Transverse colon (tissue), 4 donors: ENCODE data around the gene SRSF4. TPM values are rescaled to one million over a fixed set of nuclear protein-coding genes. Genes with fewer than 3 reads are reported as not detected.

Experiments used
- DNase-seq: peaks from one replicate; pipeline ENCODE4 v3.0.0-alpha.2; 2019
- H3K27ac ChIP-seq, 4 donors: fragments of 200-600 bp; sonication (generic); 2 replicates each; pipeline ENCODE4 v1.5.1; 2016 to 2018; ENCODE audit warnings: inconsistent platforms in 4 of 4
- H3K27me3 ChIP-seq: fragments of 200-600 bp; sonication (generic); 2 replicates; pipeline ENCODE4 v1.5.1; 2017; ENCODE audit warnings: inconsistent platforms
- H3K36me3 ChIP-seq, 4 donors: fragments of 200-600 bp; sonication (generic); 2 replicates each; pipeline ENCODE4 v1.5.1; 2017 to 2019; ENCODE audit warnings: inconsistent platforms in 4 of 4
- H3K4me1 ChIP-seq, 4 donors: fragments of 200-600 bp; sonication (generic); 2 replicates each; pipeline ENCODE4 v1.5.1; 2017 to 2020; ENCODE audit warnings: inconsistent platforms in 4 of 4
- H3K4me3 ChIP-seq, 4 donors: fragments of 200-600 bp; sonication (generic); 1 replicate in 1 of 4; 2 replicates in 3 of 4; pipeline versions ENCODE4 v1.5.1 to v1.6.1; 2017 to 2019; ENCODE audit warnings: inconsistent platforms in 4 of 4
- H3K9me3 ChIP-seq, 2 donors: fragments of 200-600 bp; sonication (generic); 2 replicates each; pipeline ENCODE4 v1.5.1; 2017 to 2019; ENCODE audit warnings: inconsistent platforms in 2 of 2
- CTCF ChIP-seq, 5 experiments: fragments of 200-600 bp in 3 of 5; fragments of 450-650 bp in 2 of 5; sonication (generic) in 3 of 5; IDR thresholded peaks; 1 replicate in 2 of 5; 2 replicates in 3 of 5; pipeline ENCODE4 v1.5.1; 2016 to 2017; ENCODE audit warnings: antibody characterized with exemption in 5 of 5, inconsistent platforms in 3 of 5, mild to moderate bottlenecking in 2 of 5, moderate library complexity in 1 of 5
- EP300 ChIP-seq: sonication (generic); formaldehyde crosslinking; IDR thresholded peaks from one replicate; pipeline ENCODE4 v1.6.1; 2017; ENCODE audit warnings: antibody characterized with exemption, low read depth
- POLR2A ChIP-seq: fragments of 450-650 bp; IDR thresholded peaks from one replicate; pipeline ENCODE4 v1.6.1; 2016; ENCODE audit warnings: antibody characterized with exemption, mild to moderate bottlenecking, moderate library complexity
- POLR2AphosphoS5 ChIP-seq, 3 donors: sonication (generic); formaldehyde crosslinking; IDR thresholded peaks; one replicate each; pipeline ENCODE4 v1.6.1; 2016; ENCODE audit warnings: antibody characterized with exemption in 3 of 3
- WGBS, 2 donors: methylation state at CpG; one replicate each; pipeline ENCODE4 v1.1.5; 2018; ENCODE audit warnings: low coverage in 1 of 2; 5-methylcytosine and 5-hydroxymethylcytosine counted together
- in situ Hi-C, 4 donors: fragments of 200-750 bp; cut with MboI; loops; one replicate each; pipeline versions ENCODE4 v1.15.0 to v1.15.1; 2017; ENCODE audit warnings: low sequenced_read_pairs in 3 of 4, low pct_ligation_motif_present in 1 of 4, low pct_unique_long_range_greater_than_20kb in 1 of 4
- intact Hi-C: fragments of 100-400 bp; cut with DNase I; formaldehyde crosslinking; loops from one replicate; pipeline ENCODE4 v1.15.1; 2023; ENCODE audit warnings: low total_unique reads
- total RNA-seq, 4 donors: library from RNA; depleted of rRNA; stranded (reverse); fragments of >200 nt; gene quantifications; one replicate each; pipeline ENCODE4 v1.1.0, GENCODE V29; 2016

Gene SRSF4
- total RNA-seq, 4 donors from 2014 or later = 67.3 to 98.0 (median 72.4) TPM

DNA sequence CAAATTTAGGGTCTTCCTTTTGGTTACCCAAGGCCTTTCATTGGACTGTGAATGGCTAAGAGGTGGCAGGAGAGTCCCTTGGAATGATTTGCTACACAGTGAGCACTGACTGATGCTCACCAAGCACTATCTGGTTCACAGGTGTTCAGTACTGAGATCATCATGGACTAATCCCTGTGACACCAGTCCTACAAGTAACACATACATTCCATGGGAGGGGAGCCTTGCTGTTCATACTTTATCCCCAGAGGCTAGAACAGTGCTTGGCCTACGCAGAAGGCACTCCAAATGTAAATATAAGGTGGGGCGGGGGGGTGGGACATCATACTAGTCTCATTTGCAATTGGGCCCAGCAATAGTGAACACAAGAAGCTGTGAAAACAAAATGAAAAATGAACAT lies 37.5 kb downstream of the SRSF4 start:
- H3K27me3 ChIP-seq = no peaks in the 10 kb centered on the region
- 90% methylated on average over 2 of the region's 2 CpGs; no CpG with 5 or more reads in 1 of the 2 donors for WGBS, 2 donors
- in situ Hi-C loops (no loop called here), intact Hi-C loops (no loop called here)
- no peak overlapping the region for H3K27ac ChIP-seq
- DNase-seq = no peak
- no peaks in the 10 kb centered on the region for H3K9me3 ChIP-seq
- TF ChIP-seq EP300 = no peak
- TF ChIP-seq POLR2AphosphoS5 (IDR thresholded peaks at IDR 0.05) = no peak
- TF ChIP-seq POLR2A = no peak
- no peak for TF ChIP-seq CTCF (IDR thresholded peaks at IDR 0.05)
- H3K4me1 ChIP-seq = peaks cover 0 to 14% (median 6%) of the 10 kb centered on the region in 4 donors
- H3K36me3 ChIP-seq = peaks cover 0 to 25% (median 11%) of the 10 kb centered on the region in 4 donors
- no peak overlapping the region for H3K4me3 ChIP-seq

DNA sequence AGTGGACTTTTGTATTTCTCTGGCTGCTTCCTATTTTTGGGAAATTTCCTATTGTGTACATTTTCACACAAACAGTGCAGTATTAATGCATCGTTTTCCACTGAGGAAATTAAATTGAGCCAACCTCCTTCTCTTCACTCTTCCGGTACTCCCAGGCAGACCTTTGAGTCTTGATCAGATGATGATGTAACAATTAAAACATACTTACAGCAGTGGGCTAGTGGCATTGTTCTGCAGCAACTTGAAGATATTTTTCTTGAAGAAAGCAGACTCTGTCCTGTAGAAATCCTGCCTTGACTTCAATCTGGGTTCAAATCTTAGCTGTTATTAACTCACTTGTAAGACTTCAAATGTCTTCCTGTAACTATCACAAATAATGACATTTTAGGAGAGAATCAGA lies 39.0 kb downstream of the SRSF4 start:
- H3K4me1 ChIP-seq = peaks cover 0 to 14% (median 6%) of the 10 kb centered on the region in 4 donors
- intact Hi-C loops (no loop called here), in situ Hi-C loops (no loop called here)
- TF ChIP-seq EP300 = no peak
- TF ChIP-seq POLR2A = no peak
- no peak for TF ChIP-seq CTCF (IDR thresholded peaks at IDR 0.05)
- no peak for TF ChIP-seq POLR2AphosphoS5 (IDR thresholded peaks at IDR 0.05)
- H3K4me3 ChIP-seq = no peak overlapping the region
- no peaks in the 10 kb centered on the region for H3K9me3 ChIP-seq
- no peak overlapping the region for H3K27ac ChIP-seq
- no peak for DNase-seq
- no peaks in the 10 kb centered on the region for H3K27me3 ChIP-seq
- peaks cover 0 to 11% (median 3%) of the 10 kb centered on the region in 4 donors for H3K36me3 ChIP-seq
- 84 to 91% methylated on average over 2 of the region's 2 CpGs for WGBS, 2 donors

GRCh38 chr1:29136391-29136915 lies 45.2 kb downstream of the SRSF4 start:
- H3K27me3 ChIP-seq = no peaks in the 10 kb centered on the region
- intact Hi-C loops = no loop called here
- H3K27ac ChIP-seq = no peak overlapping the region
- peaks cover 0 to 6% (median 3%) of the 10 kb centered on the region in 4 donors for H3K4me1 ChIP-seq
- no peaks in the 10 kb centered on the region for H3K9me3 ChIP-seq
- no peak for DNase-seq
- H3K4me3 ChIP-seq = no peak overlapping the region
- no peaks in the 10 kb centered on the region for H3K36me3 ChIP-seq
- 70 to 83% methylated on average over 1 to 14 of the region's 14 CpGs for WGBS, 2 donors
- no peak for TF ChIP-seq EP300
- no peak for TF ChIP-seq CTCF (IDR thresholded peaks at IDR 0.05)
- no peak for TF ChIP-seq POLR2A
- no peak for TF ChIP-seq POLR2AphosphoS5 (IDR thresholded peaks at IDR 0.05)
- in situ Hi-C loops = no loop called here

DNA sequence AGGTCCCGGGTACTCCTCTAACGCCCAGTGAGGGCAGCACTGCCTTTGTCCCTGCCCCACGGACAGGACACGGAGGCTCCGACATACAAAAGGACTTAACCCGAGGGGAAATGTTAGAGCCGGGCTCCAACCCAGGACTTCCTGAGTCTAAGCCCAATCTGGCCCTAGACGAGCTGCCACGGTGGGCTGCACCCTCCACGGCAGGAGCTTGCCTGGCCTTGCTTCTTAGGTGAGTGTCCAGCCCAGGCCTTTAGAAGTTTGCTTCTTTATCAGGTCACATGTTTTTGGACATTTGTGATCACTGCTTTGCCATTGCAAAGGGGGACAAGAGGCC lies 47.0 kb downstream of the SRSF4 start:
- H3K9me3 ChIP-seq = no peaks in the 10 kb centered on the region
- in situ Hi-C loops (no loop called here), intact Hi-C loops (loop anchor here (2.0 kb wide), 1 partner anchor 18 kb away; no protein-coding TSS in a partner anchor)
- TF ChIP-seq CTCF (IDR thresholded peaks at IDR 0.05) (no peak), POLR2AphosphoS5 (IDR thresholded peaks at IDR 0.05) (no peak), EP300 (no peak), POLR2A (no peak)
- no peak overlapping the region for H3K27ac ChIP-seq
- no peak overlapping the region for H3K4me3 ChIP-seq
- 71% methylated on average over 10 of the region's 10 CpGs; no CpG with 5 or more reads in 1 of the 2 donors for WGBS, 2 donors
- peaks cover 0 to 6% (median 3%) of the 10 kb centered on the region in 4 donors for H3K4me1 ChIP-seq
- H3K36me3 ChIP-seq = no peaks in the 10 kb centered on the region
- no peaks in the 10 kb centered on the region for H3K27me3 ChIP-seq
- no peak for DNase-seq
